ENCODE measurements around the gene ARHGAP44.

DNA sequence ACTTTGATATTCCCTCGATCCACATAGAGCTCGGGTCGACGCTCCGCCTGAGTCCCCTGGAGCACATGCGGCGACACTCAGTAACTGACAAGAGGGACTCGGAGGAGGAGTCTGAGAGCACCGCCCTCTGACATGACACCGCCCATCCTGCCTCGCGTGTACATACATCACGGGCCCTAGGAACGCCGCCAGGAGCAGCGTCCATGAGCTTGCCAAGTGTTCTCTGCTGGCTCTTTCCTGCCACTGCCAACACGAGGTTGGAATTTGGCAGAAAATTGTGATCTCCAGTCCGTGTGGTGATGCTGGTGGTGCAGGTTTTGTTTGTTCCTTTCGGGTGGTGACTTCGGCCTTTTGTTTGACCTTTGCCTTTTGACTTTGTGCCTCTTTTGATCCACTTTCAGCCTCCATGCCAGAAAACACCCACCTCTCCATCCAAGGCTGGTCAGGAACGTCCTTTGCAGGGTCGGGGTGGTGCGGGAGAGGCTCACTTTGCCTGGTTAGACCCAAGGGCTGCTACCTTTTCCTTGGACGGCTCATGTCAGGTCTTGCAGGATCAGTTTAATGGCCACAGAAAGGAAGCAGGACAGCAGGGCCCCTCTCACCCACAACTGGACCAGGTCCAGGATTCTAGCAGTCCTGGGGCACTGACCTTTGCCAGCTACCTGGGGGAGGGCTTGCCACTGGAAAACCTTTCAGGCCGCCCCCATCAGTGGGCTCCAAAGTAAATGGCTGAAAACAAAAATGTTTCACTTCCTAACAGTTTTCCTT, 200.9 kb downstream of the ARHGAP44 start:
- TF ChIP-seq, protein P1, sequence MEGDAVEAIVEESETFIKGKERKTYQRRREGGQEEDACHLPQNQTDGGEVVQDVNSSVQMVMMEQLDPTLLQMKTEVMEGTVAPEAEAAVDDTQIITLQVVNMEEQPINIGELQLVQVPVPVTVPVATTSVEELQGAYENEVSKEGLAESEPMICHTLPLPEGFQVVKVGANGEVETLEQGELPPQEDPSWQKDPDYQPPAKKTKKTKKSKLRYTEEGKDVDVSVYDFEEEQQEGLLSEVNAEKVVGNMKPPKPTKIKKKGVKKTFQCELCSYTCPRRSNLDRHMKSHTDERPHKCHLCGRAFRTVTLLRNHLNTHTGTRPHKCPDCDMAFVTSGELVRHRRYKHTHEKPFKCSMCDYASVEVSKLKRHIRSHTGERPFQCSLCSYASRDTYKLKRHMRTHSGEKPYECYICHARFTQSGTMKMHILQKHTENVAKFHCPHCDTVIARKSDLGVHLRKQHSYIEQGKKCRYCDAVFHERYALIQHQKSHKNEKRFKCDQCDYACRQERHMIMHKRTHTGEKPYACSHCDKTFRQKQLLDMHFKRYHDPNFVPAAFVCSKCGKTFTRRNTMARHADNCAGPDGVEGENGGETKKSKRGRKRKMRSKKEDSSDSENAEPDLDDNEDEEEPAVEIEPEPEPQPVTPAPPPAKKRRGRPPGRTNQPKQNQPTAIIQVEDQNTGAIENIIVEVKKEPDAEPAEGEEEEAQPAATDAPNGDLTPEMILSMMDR (IDR thresholded peaks at IDR 0.05; ENCODE audit: poor library complexity, severe bottlenecking), result no peak
- TF ChIP-seq EP300 (conservative IDR thresholded peaks at IDR 0.05; ENCODE audit: poor library complexity, severe bottlenecking) (no peak), EZH2 (IDR thresholded peaks at IDR 0.05; ENCODE audit: borderline replicate concordance, insufficient read depth, low read length, poor library complexity, severe bottlenecking) (no peak), SMC3 (conservative IDR thresholded peaks at IDR 0.05; ENCODE audit: poor library complexity) (no peak)
